Epithelial cell of esophagus (primary cell): Measurements from ENCODE around the gene LMBRD2.

Experiments used
- DNase-seq: peaks from one replicate; pipeline ENCODE4 v3.0.0; 2010; ENCODE audit warnings: low read depth
- H3K4me3 ChIP-seq: 2 replicates; pipeline ENCODE4 v1.5.1; 2011; ENCODE audit warnings: mild to moderate bottlenecking, low read length, control low read depth
- CTCF ChIP-seq: IDR thresholded peaks from 2 replicates; pipeline ENCODE4 v1.5.1; 2011; ENCODE audit warnings: low read depth, mild to moderate bottlenecking, low read length, control low read depth, inconsistent platforms; ENCODE audit not compliant: insufficient read depth; ENCODE audit errors: missing control alignments

Gene LMBRD2

GRCh38 chr5:36049949-36050348, 101.7 kb downstream of the LMBRD2 start:
- no peak for TF ChIP-seq CTCF
- no peak overlapping the region for H3K4me3 ChIP-seq

More at GRCh38 chr5:36049949-36050348, 101.7 kb downstream of the LMBRD2 start:
- no peak for DNase-seq
